ENCODE results near the gene USP12.
A peak's percentile ranks its signal among the peaks of the same experiment; 100 is the strongest.

The USP12 gene

DNA sequence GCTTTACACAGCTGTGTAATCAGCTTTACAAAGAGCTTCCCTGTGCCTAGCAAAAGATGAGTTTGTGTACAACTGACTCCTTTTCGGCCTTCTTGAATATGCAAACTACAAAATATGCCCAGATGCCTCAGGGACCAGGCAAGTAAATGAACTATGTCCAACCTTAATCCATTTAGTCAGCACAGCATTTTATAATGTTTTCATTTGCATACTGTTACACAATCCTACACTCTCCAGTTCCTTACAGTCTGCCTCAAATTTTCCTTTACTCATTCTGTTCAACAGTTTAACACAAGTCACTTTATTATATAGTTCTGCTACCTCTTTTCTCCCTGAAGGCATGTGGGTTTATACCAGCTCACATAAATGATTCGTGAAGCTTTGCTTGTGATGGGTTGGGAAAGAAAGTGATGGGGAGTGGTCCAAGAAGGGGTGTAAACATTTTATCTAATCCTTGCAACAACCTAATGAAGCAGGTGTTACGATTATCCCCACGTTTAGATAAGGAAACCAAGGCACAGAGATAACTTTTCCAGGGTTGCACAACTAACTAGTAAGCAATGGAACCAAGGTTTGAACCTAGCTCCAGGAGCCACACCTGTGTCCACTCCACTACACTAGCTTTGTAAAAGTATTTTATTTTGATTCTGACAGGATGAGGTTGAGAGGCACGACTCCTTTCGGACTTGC lies 3.3 kb upstream of the USP12 start:
- Mint-ChIP-seq H3K36me3 (peaks cover 2 to 3% of the 10 kb centered on the region in 2 donors), H3K4me1 (peaks cover 36 to 55% of the 10 kb centered on the region in 2 donors), H3K27ac (no peak overlapping the region), H3K27me3 (no peaks in the 10 kb centered on the region), H3K4me3 (no peak overlapping the region), H3K9me3 (no peaks in the 10 kb centered on the region)
- DNase-seq (no peak), ATAC-seq (replicated peaks) (no peak)

DNA sequence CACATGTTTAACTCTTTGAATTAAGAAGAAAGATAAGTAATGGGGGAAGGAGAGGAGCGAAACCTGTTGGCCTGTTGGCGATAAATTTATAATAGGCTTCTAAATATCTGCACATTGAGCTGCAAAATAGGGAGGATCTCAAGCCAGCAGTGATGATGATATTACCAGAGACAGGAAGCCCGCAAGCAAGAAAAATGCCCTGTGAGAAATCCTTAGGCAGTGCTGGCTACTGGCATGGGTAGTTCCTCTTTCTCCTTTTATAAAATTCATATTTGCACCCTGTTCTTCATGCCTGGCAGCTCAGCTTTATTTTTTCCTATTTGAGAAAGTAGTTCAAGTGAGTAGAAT lies 858 bp upstream of the USP12 start:
- Mint-ChIP-seq H3K4me3 (peak overlapping the region; percentile 87), H3K27ac (peak overlapping the region; percentile 94), H3K4me1 (peaks cover 42 to 68% of the 10 kb centered on the region in 2 donors), H3K36me3 (peaks cover 2 to 3% of the 10 kb centered on the region in 2 donors), H3K27me3 (no peaks in the 10 kb centered on the region), H3K9me3 (no peaks in the 10 kb centered on the region)
- DNase-seq, result no peak
- no peak for ATAC-seq (replicated peaks)

DNA sequence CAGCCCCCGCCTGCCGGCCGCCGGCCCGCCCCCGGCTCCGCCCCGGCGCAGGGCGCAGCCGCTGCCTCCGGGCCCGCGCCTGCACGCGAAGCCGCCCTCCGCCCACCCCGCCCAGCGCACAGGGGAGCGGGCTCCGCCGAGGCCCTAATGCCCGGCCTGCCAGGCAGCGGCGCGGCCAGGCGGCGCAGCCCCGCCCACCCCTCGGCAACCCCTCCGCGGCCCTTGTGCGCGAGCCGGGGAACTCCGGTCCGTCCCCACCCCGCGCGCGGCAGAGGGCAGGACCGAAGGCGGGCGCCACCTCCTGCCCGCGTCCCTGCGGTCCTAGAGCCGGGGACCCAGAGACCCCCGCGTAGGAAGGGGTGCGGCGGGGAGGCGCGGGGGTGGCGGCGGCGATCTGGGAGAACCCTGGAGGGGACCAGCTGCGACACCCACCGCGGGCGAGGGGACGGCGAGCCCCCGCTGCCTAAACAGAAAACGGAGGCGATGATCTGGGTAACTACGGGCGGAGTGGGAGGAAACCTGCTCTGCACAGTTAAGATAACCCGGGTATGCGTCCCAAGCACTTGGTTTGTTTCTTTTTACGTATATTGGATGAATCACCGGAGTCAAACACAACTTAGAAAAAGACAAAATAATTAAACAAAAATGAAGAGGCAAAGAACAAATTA lies 350 bp upstream of the USP12 start:
- H3K4me1 Mint-ChIP-seq, result peaks cover 42 to 66% of the 10 kb centered on the region in 2 donors
- ATAC-seq (replicated peaks) (peak; percentile 83 to 87), DNase-seq (peak; percentile 91)
- peak overlapping the region; percentile 94 for H3K27ac Mint-ChIP-seq
- peaks cover 2 to 3% of the 10 kb centered on the region in 2 donors for H3K36me3 Mint-ChIP-seq
- H3K27me3 Mint-ChIP-seq, result no peaks in the 10 kb centered on the region
- H3K4me3 Mint-ChIP-seq, result peak overlapping the region; percentile 87
- no peaks in the 10 kb centered on the region for H3K9me3 Mint-ChIP-seq

DNA sequence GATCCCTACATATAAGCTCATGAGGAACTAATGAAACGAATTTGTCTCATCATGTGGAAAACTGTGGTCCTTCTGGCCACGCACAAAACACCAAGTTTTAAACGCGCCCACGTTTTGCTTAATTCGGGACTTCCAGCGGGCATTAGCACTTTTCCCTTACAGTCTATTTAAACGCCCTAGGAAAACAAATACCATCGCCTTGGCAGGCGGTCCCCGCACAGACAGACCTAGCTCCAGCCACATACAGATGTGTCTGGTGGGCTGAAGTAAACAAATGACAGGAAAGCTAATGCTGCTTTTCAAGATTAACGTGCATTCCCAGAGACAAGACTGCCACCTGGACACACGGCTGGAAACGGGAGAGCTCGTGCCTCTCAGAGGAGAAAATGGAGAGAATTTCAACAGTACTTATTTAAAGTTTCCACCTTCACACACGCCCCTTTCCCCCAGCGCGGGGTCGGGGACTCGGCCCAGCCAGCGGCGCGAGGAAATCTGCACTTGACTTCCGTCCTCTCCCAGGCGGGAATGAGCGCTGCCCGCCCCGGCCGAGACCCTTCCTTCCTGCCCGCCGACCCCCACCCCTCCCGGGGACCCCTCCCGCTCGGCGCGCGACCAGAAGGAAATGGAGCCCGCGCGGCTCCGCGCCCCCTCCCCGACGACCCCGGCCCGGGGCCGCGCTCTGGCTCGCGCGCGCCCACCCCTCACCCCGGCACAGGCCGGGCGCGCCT lies 931 bp downstream of the USP12 start:
- Mint-ChIP-seq H3K9me3 (no peaks in the 10 kb centered on the region), H3K4me1 (peaks cover 37 to 64% of the 10 kb centered on the region in 2 donors), H3K36me3 (peaks cover 2 to 3% of the 10 kb centered on the region in 2 donors), H3K27ac (peak overlapping the region; percentile 98), H3K4me3 (peak overlapping the region; percentile 89 to 98), H3K27me3 (no peaks in the 10 kb centered on the region)
- DNase-seq, result peak; percentile 43
- ATAC-seq (replicated peaks), result peak; percentile 10 to 18

DNA sequence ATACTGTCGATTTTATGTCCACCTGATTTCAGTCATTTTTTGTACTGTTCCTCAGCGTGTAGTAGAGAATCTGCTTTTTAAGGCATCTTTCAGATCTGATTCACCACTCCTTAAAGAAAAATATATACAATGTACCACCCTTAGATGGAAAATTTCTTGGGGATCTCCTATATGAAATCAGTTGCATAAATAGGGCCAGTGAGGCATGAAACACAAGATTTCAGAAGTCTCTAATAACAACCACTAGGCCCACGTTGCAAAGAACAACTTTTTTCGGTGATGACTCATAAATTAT lies 1.4 kb downstream of the USP12 start:
- Mint-ChIP-seq H3K27me3 (no peaks in the 10 kb centered on the region), H3K9me3 (no peaks in the 10 kb centered on the region), H3K4me1 (peaks cover 39 to 66% of the 10 kb centered on the region in 2 donors), H3K27ac (peak overlapping the region; percentile 98), H3K4me3 (peak overlapping the region; percentile 89 to 98), H3K36me3 (peaks cover 2 to 3% of the 10 kb centered on the region in 2 donors)
- DNase-seq (no peak), ATAC-seq (replicated peaks) (peak; percentile 38 to 48)

DNA sequence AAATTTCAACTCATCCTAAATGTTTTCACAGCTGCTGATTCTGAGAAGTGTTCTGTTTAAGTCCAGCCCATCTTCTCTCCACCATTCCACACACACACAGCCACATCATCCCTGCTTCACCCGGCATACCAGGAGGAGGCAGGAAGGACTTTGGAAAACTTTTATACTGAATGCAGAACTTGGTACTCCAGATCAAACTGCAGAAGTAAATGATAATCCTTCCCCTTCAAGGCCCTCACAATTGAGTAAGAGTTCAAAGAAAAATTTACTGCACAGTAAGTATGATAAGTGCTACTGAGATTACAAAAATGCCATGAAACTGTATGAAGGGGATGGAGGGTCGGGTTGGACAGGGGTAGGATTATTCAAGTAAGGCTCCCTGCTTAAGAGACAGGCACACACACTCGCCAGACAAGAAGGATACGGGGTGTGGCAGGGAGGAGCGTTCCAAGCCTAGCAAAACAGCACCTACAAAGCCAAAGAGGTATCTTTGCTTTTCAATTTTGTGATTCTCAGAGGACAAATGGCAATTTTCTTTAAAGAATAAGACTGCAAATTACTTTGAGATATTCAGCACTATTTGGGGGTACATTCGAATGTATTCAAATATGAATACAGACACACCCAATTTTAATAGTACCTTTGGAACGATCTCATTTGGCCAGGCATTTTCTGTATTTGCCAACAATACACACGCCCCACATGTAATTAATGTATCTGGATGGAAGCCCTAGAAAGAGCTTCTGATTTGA lies 2.5 kb downstream of the USP12 start:
- Mint-ChIP-seq H3K4me3 (peak overlapping the region; percentile 18 to 25), H3K27ac (no peak overlapping the region), H3K9me3 (no peaks in the 10 kb centered on the region), H3K27me3 (no peaks in the 10 kb centered on the region), H3K36me3 (peaks cover 2 to 3% of the 10 kb centered on the region in 2 donors), H3K4me1 (peaks cover 32 to 66% of the 10 kb centered on the region in 2 donors)
- DNase-seq (no peak), ATAC-seq (replicated peaks) (no peak)

DNA sequence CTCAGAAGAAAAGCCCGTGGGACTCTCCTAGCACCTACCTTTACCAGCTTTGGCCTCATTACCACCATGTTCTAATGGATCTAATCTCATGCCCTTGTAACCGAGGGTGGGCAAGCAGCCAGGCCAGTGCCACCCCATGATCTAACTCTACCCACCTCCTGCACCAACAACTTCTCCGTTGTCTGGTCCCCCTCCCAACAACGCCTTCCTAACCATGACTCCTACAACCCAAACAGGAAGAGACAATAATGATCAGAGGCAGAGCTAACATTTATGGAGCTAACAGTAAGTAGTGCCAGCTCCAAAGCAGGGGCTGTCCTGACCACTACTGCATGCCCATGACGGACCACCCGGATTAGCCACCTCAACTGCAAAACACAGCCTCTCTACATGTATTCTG lies 3.5 kb downstream of the USP12 start:
- ATAC-seq (replicated peaks), result no peak
- Mint-ChIP-seq H3K4me3 (peak overlapping the region; percentile 50 to 71), H3K4me1 (peaks cover 37 to 73% of the 10 kb centered on the region in 2 donors), H3K36me3 (peaks cover 6 to 7% of the 10 kb centered on the region in 2 donors), H3K27me3 (no peaks in the 10 kb centered on the region), H3K27ac (peak overlapping the region; percentile 95), H3K9me3 (no peaks in the 10 kb centered on the region)
- DNase-seq, result no peak

DNA sequence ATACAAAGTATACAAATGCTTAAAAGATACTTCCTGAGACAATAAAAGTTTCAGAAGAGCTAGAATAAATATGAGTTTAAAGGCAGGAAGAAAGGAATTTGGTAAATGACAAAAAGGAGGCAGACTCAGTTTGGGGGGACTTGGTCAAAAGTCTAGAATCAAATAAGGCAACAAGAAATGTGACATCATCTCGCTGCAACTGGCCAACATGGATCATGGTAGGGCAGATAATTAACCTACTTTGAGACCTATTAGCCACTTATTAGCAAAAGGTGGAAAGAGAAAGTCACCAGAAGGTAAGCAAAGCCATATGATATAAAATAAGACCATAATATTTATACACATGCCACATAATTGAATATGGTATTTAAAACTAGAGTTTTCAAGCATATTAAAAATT lies 5.3 kb downstream of the USP12 start:
- peaks cover 40 to 71% of the 10 kb centered on the region in 2 donors for H3K4me1 Mint-ChIP-seq
- ATAC-seq (replicated peaks) (no peak), DNase-seq (no peak)
- H3K36me3 Mint-ChIP-seq, result peaks cover 7 to 8% of the 10 kb centered on the region in 2 donors
- H3K9me3 Mint-ChIP-seq, result no peaks in the 10 kb centered on the region
- no peak overlapping the region for H3K4me3 Mint-ChIP-seq
- no peak overlapping the region for H3K27ac Mint-ChIP-seq
- no peaks in the 10 kb centered on the region for H3K27me3 Mint-ChIP-seq

DNA sequence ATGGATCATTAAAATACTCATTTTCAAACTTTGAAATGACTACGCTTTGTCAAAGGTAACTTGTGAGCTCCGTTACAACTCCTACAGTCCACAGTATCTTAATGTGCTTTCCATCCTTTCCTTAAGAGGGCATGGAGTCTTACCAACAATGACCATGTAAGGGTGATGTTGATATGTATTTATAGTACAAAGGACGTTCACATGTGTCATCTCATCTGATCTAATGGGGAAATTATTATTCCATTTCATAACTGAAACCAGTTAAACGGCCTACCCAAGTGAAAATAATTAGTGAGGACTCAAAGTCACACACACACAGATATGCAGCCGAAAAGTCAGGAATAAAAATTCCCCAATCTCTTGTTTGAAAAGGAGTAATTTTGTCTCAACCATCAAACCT lies 9.6 kb downstream of the USP12 start:
- Mint-ChIP-seq H3K27me3 (no peaks in the 10 kb centered on the region), H3K4me3 (no peak overlapping the region)

DNA sequence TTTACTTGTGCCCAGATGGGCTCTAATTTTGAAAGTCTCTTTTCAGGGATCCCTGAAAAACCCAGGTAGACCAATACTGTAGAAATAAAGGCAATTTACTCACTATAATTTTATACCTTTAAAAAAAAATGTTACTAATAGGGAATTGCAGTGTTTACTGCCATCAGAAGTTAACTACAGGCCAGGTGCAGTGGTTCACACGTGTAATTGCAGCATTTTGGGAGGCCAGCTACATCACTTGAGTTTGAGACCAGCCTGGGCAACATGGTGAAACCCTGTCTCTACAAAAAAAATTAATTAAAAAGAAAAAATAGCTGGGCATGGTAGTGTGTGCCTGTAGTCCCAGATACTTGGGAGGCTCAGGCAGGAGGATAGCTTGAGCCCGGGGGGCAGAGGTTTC lies 10.2 kb downstream of the USP12 start:
- no peak for ATAC-seq (replicated peaks)
- peaks cover 0 to 5% of the 10 kb centered on the region in 2 donors for H3K9me3 Mint-ChIP-seq

More for the DNA sequence above, 9.6 kb downstream of the USP12 start:
- no peak for DNase-seq
- Mint-ChIP-seq H3K36me3 (peaks cover 12 to 23% of the 10 kb centered on the region in 2 donors), H3K4me1 (peaks cover 42 to 70% of the 10 kb centered on the region in 2 donors), H3K27ac (no peak overlapping the region), H3K9me3 (peaks cover 0 to 5% of the 10 kb centered on the region in 2 donors)
- ATAC-seq (replicated peaks), result peak in 1 of 2 donors; percentile 53

DNA sequence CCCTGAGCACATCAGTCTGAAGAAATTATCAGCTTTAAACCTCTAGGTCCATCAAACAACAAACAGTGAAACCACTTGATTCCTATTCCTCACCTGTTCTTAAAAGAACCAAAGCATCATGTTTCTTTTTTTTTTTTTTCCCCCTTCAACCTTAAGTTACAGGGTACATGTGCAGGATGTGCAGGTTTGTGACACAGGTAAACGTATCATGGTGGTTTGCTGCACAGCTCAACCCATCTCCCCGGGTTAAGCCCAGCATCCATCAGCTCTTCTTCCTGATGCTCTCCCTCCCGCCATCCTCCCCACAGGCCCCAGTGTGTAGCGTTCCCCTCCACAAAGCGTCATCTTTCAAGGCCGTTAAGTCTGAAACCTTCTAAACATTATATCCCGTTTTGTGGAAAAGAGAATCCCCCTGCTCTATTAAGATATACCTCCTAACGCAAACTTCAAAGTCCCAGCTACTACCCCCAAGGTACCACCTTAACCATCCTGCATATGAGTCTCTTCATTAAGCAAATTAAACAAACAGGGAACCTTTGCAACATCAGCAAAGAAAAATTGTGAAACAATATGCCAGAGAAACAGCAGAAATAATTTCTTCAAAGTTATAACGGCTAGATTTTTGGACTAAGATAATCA lies 10.8 kb downstream of the USP12 start:
- H3K27me3 Mint-ChIP-seq, result no peaks in the 10 kb centered on the region
- H3K27ac Mint-ChIP-seq, result no peak overlapping the region
- peaks cover 43 to 66% of the 10 kb centered on the region in 2 donors for H3K4me1 Mint-ChIP-seq
- H3K4me3 Mint-ChIP-seq, result peak overlapping the region in 1 of 2 donors; percentile 17
- H3K36me3 Mint-ChIP-seq, result peaks cover 15 to 34% of the 10 kb centered on the region in 2 donors
- ATAC-seq (replicated peaks) (no peak), DNase-seq (no peak)
- peaks cover 0 to 6% of the 10 kb centered on the region in 2 donors for H3K9me3 Mint-ChIP-seq

More for the DNA sequence above, 10.2 kb downstream of the USP12 start:
- Mint-ChIP-seq H3K4me1 (peaks cover 42 to 69% of the 10 kb centered on the region in 2 donors), H3K36me3 (peaks cover 12 to 28% of the 10 kb centered on the region in 2 donors), H3K27ac (peak overlapping the region; percentile 20), H3K4me3 (no peak overlapping the region), H3K27me3 (no peaks in the 10 kb centered on the region)
- no peak for DNase-seq

DNA sequence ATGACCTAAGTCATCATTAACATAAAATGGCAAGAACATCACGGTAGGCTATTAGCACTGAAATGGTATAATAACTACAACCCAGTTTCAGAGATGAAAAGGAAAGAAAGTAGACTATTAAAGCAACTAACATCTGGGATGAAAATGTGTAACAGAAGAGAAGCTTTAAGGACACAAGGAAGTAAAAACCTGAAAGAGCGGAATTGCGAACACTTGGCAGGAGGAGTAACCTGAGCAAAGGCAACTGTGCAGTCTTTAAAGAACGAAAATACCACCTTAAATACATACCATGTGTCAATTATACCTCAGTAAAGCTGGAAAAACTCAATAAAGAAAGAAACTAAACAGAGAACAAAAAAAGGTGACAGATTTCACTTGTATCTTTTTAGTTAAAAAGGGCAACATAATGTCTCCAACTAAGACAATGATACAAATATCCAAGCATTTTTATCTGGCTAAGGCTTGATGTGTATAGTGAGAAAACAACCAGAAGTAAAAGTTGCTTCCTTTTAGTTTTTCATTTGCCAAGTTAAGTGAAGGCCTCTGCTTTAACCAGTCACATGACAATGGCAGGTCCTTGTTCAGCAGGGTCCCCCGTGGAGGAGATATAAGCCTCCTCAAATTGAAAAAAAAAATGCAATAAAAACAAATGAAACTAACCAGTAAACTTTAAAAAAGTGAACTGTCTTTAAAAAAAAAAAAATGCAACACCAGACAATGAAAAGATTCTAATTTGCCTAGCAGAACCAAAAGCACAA lies 11.6 kb downstream of the USP12 start:
- ATAC-seq (replicated peaks) (no peak), DNase-seq (no peak)
- H3K27me3 Mint-ChIP-seq, result no peaks in the 10 kb centered on the region
- H3K4me3 Mint-ChIP-seq, result no peak overlapping the region
- H3K9me3 Mint-ChIP-seq, result peaks cover 0 to 6% of the 10 kb centered on the region in 2 donors
- peaks cover 15 to 34% of the 10 kb centered on the region in 2 donors for H3K36me3 Mint-ChIP-seq
- peaks cover 40 to 62% of the 10 kb centered on the region in 2 donors for H3K4me1 Mint-ChIP-seq
- H3K27ac Mint-ChIP-seq, result peak overlapping the region; percentile 43

DNA sequence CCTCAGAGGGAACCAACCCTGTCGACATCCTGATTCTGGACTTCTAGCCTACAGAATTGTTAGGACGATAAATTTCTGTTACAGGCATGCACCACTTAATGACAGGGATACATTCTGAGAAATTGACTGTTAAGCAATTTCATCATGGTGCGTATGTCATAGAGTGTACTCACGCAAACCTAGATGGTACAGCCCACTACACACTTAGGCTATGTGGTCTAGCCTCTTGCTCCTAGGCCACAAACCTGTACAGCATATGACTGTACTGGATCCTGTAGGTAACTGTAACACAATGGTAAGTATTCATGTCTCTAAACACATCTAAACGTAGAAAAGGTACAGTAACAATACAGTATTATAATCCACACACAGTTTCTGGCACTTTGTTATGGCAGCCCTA lies 13.3 kb downstream of the USP12 start:
- peaks cover 44 to 64% of the 10 kb centered on the region in 2 donors for H3K4me1 Mint-ChIP-seq

More for the DNA sequence above, 13.3 kb downstream of the USP12 start:
- Mint-ChIP-seq H3K9me3 (peaks cover 0 to 6% of the 10 kb centered on the region in 2 donors), H3K4me3 (no peak overlapping the region), H3K27me3 (no peaks in the 10 kb centered on the region), H3K36me3 (peaks cover 17 to 38% of the 10 kb centered on the region in 2 donors), H3K27ac (no peak overlapping the region)
- no peak for ATAC-seq (replicated peaks)
- no peak for DNase-seq

All from stimulated activated naive B cell treated with anti-CD40 and anti-IgM and Interleukin-4, amounts not matched to agents 10 μg/mL and 1 μg/mL and 100 μg/mL, for 72 hours (primary cell).